HCT116 (cell line): Measurements from ENCODE around the gene ADCY2. TPM values are rescaled to one million over a fixed set of nuclear protein-coding genes. Genes with fewer than 3 reads are reported as not detected.
"Not testable (repeated sequence)": the region's sequence is repeated elsewhere in the genome, so short reads cannot be mapped to it uniquely, and the experiment has no call there.

Experiments used
- ATAC-seq: fragments of 200-7000 bp; cut with Tn5 transposase; 2 replicates; pipeline ENCODE4 v1.9.1; 2020; ENCODE audit warnings: mild to moderate bottlenecking, moderate library complexity
- BruUV-seq: library from RNA; stranded (reverse); fragments of 400-500 nt; replicated peaks from 2 replicates; lab custom pipeline; 2021; lab: Mats Ljungman, UMichigan
- CTCF ChIA-PET: fragments of 300-600 bp; sonication (Branson Sonifier 250); formaldehyde crosslinking; loops from one replicate; lab custom pipeline; 2021; ENCODE audit warnings: antibody characterized with exemption; lab: Charles Lee
- POLR2A ChIA-PET: fragments of 300-600, 350-600 bp; sonication (Branson Sonifier 250); formaldehyde crosslinking; loops from one replicate; lab custom pipeline; 2021; ENCODE audit warnings: antibody characterized with exemption; lab: Charles Lee
- RAD21 ChIA-PET, 2 experiments: fragments of 300-600 bp; sonication (Branson Sonifier 250); formaldehyde crosslinking; loops; one replicate each; lab custom pipeline; 2023; ENCODE audit warnings: low total read pairs in 2 of 2; ENCODE audit not compliant: uncharacterized antibody in 2 of 2, unreplicated experiment in 2 of 2, low non-redundant PET in 1 of 2; lab: Charles Lee
- DNase-seq: peaks from one replicate; pipeline ENCODE4 v3.0.0-alpha.2; 2010; ENCODE audit warnings: low read depth, low spot score
- H2AFZ ChIP-seq: fragments of 200-600 bp; shearing (Covaris generic), sonication (generic); 2 replicates; pipeline ENCODE4 v1.6.1; 2017; ENCODE audit warnings: low read depth, mixed run types, mixed read lengths, antibody characterized with exemption, low read length; ENCODE audit not compliant: poor library complexity, severe bottlenecking
- H3K27ac ChIP-seq: 2 replicates; pipeline ENCODE4 v1.5.1; 2012; ENCODE audit warnings: low read depth, low read length
- H3K27me3 ChIP-seq: fragments of 200-600 bp; sonication (generic); 2 replicates; pipeline ENCODE4 v1.6.1; 2016; ENCODE audit warnings: mixed run types, low read length, mixed read lengths; ENCODE audit not compliant: insufficient read depth
- H3K36me3 ChIP-seq, 2 experiments: fragments of 200-500 bp in 1 of 2; fragments of 200-600 bp in 1 of 2; sonication (Bioruptor generic) in 1 of 2; sonication (generic) in 1 of 2; 2 replicates each; pipeline versions ENCODE4 v1.5.1 to v1.6.1; 2014 to 2016; ENCODE audit warnings: low read length in 2 of 2, inconsistent platforms in 1 of 2, mixed read lengths in 1 of 2, mixed run types in 1 of 2; ENCODE audit not compliant: insufficient read depth in 2 of 2, control insufficient read depth in 1 of 2
- H3K4me1 ChIP-seq, 2 experiments: fragments of 200-600 bp in 1 of 2; sonication (generic) in 1 of 2; 2 replicates each; pipeline versions ENCODE4 v1.5.1 to v1.6.1; 2012 to 2017; ENCODE audit warnings: low read length in 2 of 2, inconsistent platforms in 1 of 2, mild to moderate bottlenecking in 1 of 2, mixed read lengths in 1 of 2, mixed run types in 1 of 2, moderate library complexity in 1 of 2; ENCODE audit not compliant: insufficient read depth in 2 of 2, control insufficient read depth in 1 of 2
- H3K4me2 ChIP-seq: fragments of 200-600 bp; sonication (generic); 2 replicates; pipeline ENCODE4 v1.6.1; 2017; ENCODE audit warnings: mixed run types, low read length, mixed read lengths
- H3K4me3 ChIP-seq, 2 experiments: fragments of 200-600 bp in 1 of 2; sonication (generic) in 1 of 2; replicated peaks in 1 of 2; 2 replicates each; pipeline ENCODE4 v1.5.1; 2011 to 2016; ENCODE audit warnings: low read length in 2 of 2, control low read depth in 1 of 2, low read depth in 1 of 2, mild to moderate bottlenecking in 1 of 2, mixed read lengths in 1 of 2, mixed run types in 1 of 2
- H3K79me2 ChIP-seq: fragments of 200-600 bp; sonication (generic); 2 replicates; pipeline ENCODE4 v1.6.1; 2017; ENCODE audit warnings: mild to moderate bottlenecking, mixed run types, low read length, moderate library complexity, mixed read lengths; ENCODE audit not compliant: insufficient read depth
- H3K9ac ChIP-seq: fragments of 200-600 bp; sonication (generic); 2 replicates; pipeline ENCODE4 v1.6.1; 2016; ENCODE audit warnings: low read length, mixed read lengths
- H3K9me2 ChIP-seq: fragments of 200-600 bp; sonication (generic), shearing (Covaris generic); 2 replicates; pipeline ENCODE4 v1.6.1; 2017; ENCODE audit warnings: mixed run types, mild to moderate bottlenecking, moderate library complexity; ENCODE audit not compliant: insufficient read depth
- H3K9me3 ChIP-seq, 2 experiments: fragments of 200-500 bp in 1 of 2; fragments of 200-600 bp in 1 of 2; sonication (Bioruptor generic) in 1 of 2; sonication (generic) in 1 of 2; 2 replicates each; pipeline ENCODE4 v1.6.1; 2014 to 2017; ENCODE audit warnings: low read length in 2 of 2, mixed read lengths in 2 of 2, inconsistent platforms in 1 of 2, low read depth in 1 of 2, mild to moderate bottlenecking in 1 of 2, mixed run types in 1 of 2, moderate library complexity in 1 of 2; ENCODE audit not compliant: control insufficient read depth in 1 of 2, insufficient read depth in 1 of 2
- H4K20me1 ChIP-seq: fragments of 200-600 bp; sonication (generic), shearing (Covaris generic); 2 replicates; pipeline ENCODE4 v1.6.1; 2017; ENCODE audit warnings: mixed run types, mild to moderate bottlenecking, moderate library complexity; ENCODE audit not compliant: insufficient read depth
- CEBPB ChIP-seq: IDR thresholded peaks from 2 replicates; pipeline ENCODE4 v1.6.1; 2012; ENCODE audit warnings: low read depth
- ELF1 ChIP-seq: IDR thresholded peaks from 2 replicates; pipeline ENCODE4 v1.6.1; 2012; ENCODE audit warnings: low read depth, borderline replicate concordance
- EZH2 ChIP-seq: fragments of 200-600 bp; sonication (generic); IDR thresholded peaks from 2 replicates; pipeline ENCODE4 v1.6.1; 2017; ENCODE audit warnings: antibody characterized with exemption, mixed run types
- EZH2phosphoT487 ChIP-seq: fragments of 200-600 bp; IDR thresholded peaks from 2 replicates; pipeline ENCODE4 v1.6.1; 2018; ENCODE audit warnings: antibody characterized with exemption, borderline replicate concordance
- FOSL1 ChIP-seq: IDR thresholded peaks from 2 replicates; pipeline ENCODE4 v1.6.1; 2012; ENCODE audit warnings: low read depth
- JUND ChIP-seq: IDR thresholded peaks from 2 replicates; pipeline ENCODE4 v1.6.1; 2012
- POLR2AphosphoS5 ChIP-seq: IDR thresholded peaks from 2 replicates; pipeline ENCODE4 v1.6.1; 2011; ENCODE audit warnings: mild to moderate bottlenecking, low read depth, low read length, moderate library complexity
- SP1 ChIP-seq: IDR thresholded peaks from 2 replicates; pipeline ENCODE4 v1.6.1; 2012; ENCODE audit warnings: low read depth
- TCF7L2 ChIP-seq: IDR thresholded peaks from 2 replicates; pipeline ENCODE4 v1.7.0; 2011; ENCODE audit warnings: borderline replicate concordance, inconsistent platforms; ENCODE audit not compliant: insufficient read depth, insufficient read length; ENCODE audit errors: extremely low read depth
- intact Hi-C: fragments of 100-400 bp; cut with micrococcal nuclease; formaldehyde crosslinking; loops from 2 replicates; pipeline ENCODE4 v1.10.0; 2022
- total RNA-seq: library from RNA; stranded (reverse); gene quantifications from one replicate; pipeline ENCODE4 v1.2.1, GENCODE V29; 2021; ENCODE audit not compliant: unreplicated experiment

Gene ADCY2
- total RNA-seq, 1 experiment from 2014 or later: 0.15 TPM

GRCh38 chr5:7422316-7423106 is 26.6 kb downstream of the ADCY2 start:
- Histone ChIP-seq H3K4me3 (no peak overlapping the region), H4K20me1 (no peaks in the 10 kb centered on the region), H3K79me2 (no peaks in the 10 kb centered on the region), H3K27ac (no peak overlapping the region), H3K9me3 (peaks cover 11 to 21% of the 10 kb centered on the region in 2 experiments; a peak in 3 of 4 replicates), H3K27me3 (no peaks in the 10 kb centered on the region), H3K9me2 (no peaks in the 10 kb centered on the region), H3K9ac (no peak overlapping the region), H3K4me2 (no peak overlapping the region), H2AFZ (no peak overlapping the region), H3K4me1 (no peaks in the 10 kb centered on the region), H3K36me3 (no peaks in the 10 kb centered on the region)
- ATAC-seq: no peak
- BruUV-seq: no TSS peak
- CTCF ChIA-PET: no interaction called here
- TF ChIP-seq JUND (no peak), POLR2AphosphoS5 (no peak), CEBPB (no peak), FOSL1 (no peak), EZH2phosphoT487 (no peak), SP1 (no peak), TCF7L2 (no peak), EZH2 (no peak), ELF1 (no peak)
- POLR2A ChIA-PET: no interaction called here
- RAD21 ChIA-PET: no interaction called here
- intact Hi-C loops: no loop called here
- DNase-seq: no peak

- H3K79me2 ChIP-seq, H3K36me3 ChIP-seq, H3K27me3 ChIP-seq, DNase-seq, intact Hi-C loops, H3K9me2 ChIP-seq, ATAC-seq, H3K9ac ChIP-seq, H3K4me2 ChIP-seq, H2AFZ ChIP-seq, BruUV-seq, RAD21 ChIA-PET, H3K4me3 ChIP-seq, H3K4me1 ChIP-seq, H3K27ac ChIP-seq, CTCF ChIA-PET, POLR2A ChIA-PET, H4K20me1 ChIP-seq: not testable (repeated sequence)
- H3K9me3 ChIP-seq: peaks cover 12 to 23% of the 10 kb centered on the region in 2 experiments; a peak in 3 of 4 replicates
Measured at GRCh38 chr5:7423231-7423630, 27.3 kb downstream of the ADCY2 start.
